Heart left ventricle (tissue), 16 donors: ENCODE results near the gene CCSER1. TPM values are rescaled to one million over a fixed set of nuclear protein-coding genes. Genes with fewer than 3 reads are reported as not detected.

Experiments
- ATAC-seq, 4 donors: fragments of 200-7000 bp; cut with Tn5 transposase; one replicate each; pipeline ENCODE4 v1.9.1; 2020 to 2022; ENCODE audit warnings: moderate library complexity in 4 of 4, mild to moderate bottlenecking in 3 of 4, moderate number of reproducible peaks in 1 of 4
- DNase-seq, 5 donors: peaks; one replicate each; pipeline ENCODE4 v3.0.0-alpha.2; 2020
- H3K27ac ChIP-seq, 12 donors: fragments of 200-600 bp; sonication (generic) in 4 of 12; one replicate each; pipeline versions ENCODE4 v1.5.0 to v1.8.0; 2016 to 2022; ENCODE audit warnings: mild to moderate bottlenecking in 2 of 12
- H3K27me3 ChIP-seq, 9 donors: fragments of 200-600 bp; sonication (generic) in 2 of 9; one replicate each; pipeline versions ENCODE4 v1.5.1 to v1.8.0; 2016 to 2022; ENCODE audit warnings: mild to moderate bottlenecking in 3 of 9
- H3K36me3 ChIP-seq, 9 donors: fragments of 200-600 bp; sonication (generic) in 2 of 9; one replicate each; pipeline versions ENCODE4 v1.5.0 to v1.8.0; 2018 to 2022; ENCODE audit warnings: mild to moderate bottlenecking in 2 of 9
- H3K4me1 ChIP-seq, 12 donors: fragments of 200-600 bp; sonication (generic) in 4 of 12; one replicate each; pipeline versions ENCODE4 v1.5.0 to v1.8.0; 2016 to 2022; ENCODE audit warnings: mild to moderate bottlenecking in 3 of 12
- H3K4me3 ChIP-seq, 12 donors: fragments of 200-600 bp; sonication (generic) in 4 of 12; one replicate each; pipeline versions ENCODE4 v1.5.0 to v1.8.0; 2017 to 2022; ENCODE audit warnings: mild to moderate bottlenecking in 9 of 12, moderate library complexity in 4 of 12
- H3K9me3 ChIP-seq, 12 donors: fragments of 200-600 bp; sonication (generic) in 4 of 12; one replicate each; pipeline versions ENCODE4 v1.5.0 to v1.8.0; 2016 to 2022; ENCODE audit warnings: mild to moderate bottlenecking in 1 of 12
- CTCF ChIP-seq, 12 donors: fragments of 200-600 bp; sonication (generic) in 4 of 12; IDR thresholded peaks; one replicate each; pipeline versions ENCODE4 v1.5.0 to v1.8.0; 2018 to 2022; ENCODE audit warnings: antibody characterized with exemption in 12 of 12, mild to moderate bottlenecking in 5 of 12
- POLR2A ChIP-seq, 2 donors: fragments of 450-650 bp; IDR thresholded peaks; one replicate each; pipeline ENCODE4 v1.6.1; 2017; ENCODE audit warnings: antibody characterized with exemption in 2 of 2, mild to moderate bottlenecking in 2 of 2, moderate library complexity in 2 of 2
- WGBS, 4 donors: extraction: QIAGEN DNeasy Blood & Tissue Kit in 2 of 4; methylation state at CpG; one replicate each; pipeline versions ENCODE4 v1.1.5 to v1.1.7; 2013 to 2018; 5-methylcytosine and 5-hydroxymethylcytosine counted together
- intact Hi-C, 10 donors: fragments of 100-400 bp; cut with DNase I; formaldehyde crosslinking; loops; one replicate each; pipeline versions ENCODE4 v1.11.1 to v1.14.2; 2022
- polyA plus RNA-seq, 2 donors: library from polyadenylated mRNA; stranded (reverse); fragments of 200-250 nt; gene quantifications; one replicate each; pipeline ENCODE4 v1.2.3, GENCODE V29; 2013
- total RNA-seq, 9 donors: library from RNA; depleted of rRNA in 2 of 9; stranded (reverse); fragments of >200 nt in 2 of 9; fragmentation: NEBNext Ultra II Directional in 3 of 9; extraction: Animal tissue kit (Norgen Biotek cat#: 25700) in 3 of 9; gene quantifications; one replicate each; pipeline versions ENCODE4 v1.1.0 to v1.2.4, GENCODE V29; 2016 to 2023
- donor health status: ischemic (EF 13 %, LVEDD 7.1; RV severe dilation, severe dysfunction).
- donor health status: healthy with polysubstance abuse.
- donor health status: DM: no; HTN: yes; CAD: no.
- donor health status: DM: no; HTN: no; CAD: no.
- donor health status: ischemic (EF 25% LVEDD 6.9; RV normal size, moderate dysfunction).
- donor health status: ischemic (EF 25% LVEDD 5.7; RV mildly dilated, moderate dysfunction).
- donor health status: healthy.
- donor health status: DM: yes; HTN: yes; CAD: no.
- donor health status: ischemic (EF 35%, LVEDD 5.7; RV mildly dilated, moderate dysfunction).
- donor health status: nonischemic (EF 11% LVEDD 7.7; RV severe dilation, severe dysfunction).
- donor health status: DM: yes; HTN: yes; CAD: no.
- donor health status: PGD.
- donor health status: ischemic (EF 29% LVEDD 5.4; RV normal size, mild dysfunction).
- donor health status: nonischemic (EF 23%, LVEDD 6.1; RV moderate dilation, normal function).

Gene CCSER1
- total and polyA plus RNA-seq, 11 donors, result 2.5 to 15.8 (median 12.2) TPM

- Histone ChIP-seq H3K9me3 (peaks cover 0 to 3% (median 0%) of the 10 kb centered on the region in 12 donors), H3K27me3 (no peaks in the 10 kb centered on the region), H3K36me3 (no peaks in the 10 kb centered on the region), H3K27ac (no peak overlapping the region), H3K4me3 (no peak overlapping the region), H3K4me1 (no peaks in the 10 kb centered on the region)
- ATAC-seq, result no peak
- TF ChIP-seq CTCF (IDR thresholded peaks at IDR 0.05), result no peak
- no peak for TF ChIP-seq POLR2A (IDR thresholded peaks at IDR 0.05)
- whole genome bisulfite sequencing, 4 donors, result 94 to 98% (median 96%) methylated on average over 1 of the region's 1 CpG
- intact Hi-C loops, result no loop called here
- DNase-seq, result no peak
These were observed 833.6 kb downstream of the CCSER1 start for GRCh38 chr4:90960840-90961239.

- TF ChIP-seq CTCF (IDR thresholded peaks at IDR 0.05), result no peak
- TF ChIP-seq POLR2A (IDR thresholded peaks at IDR 0.05), result no peak
- Histone ChIP-seq H3K27ac (no peak overlapping the region), H3K27me3 (no peaks in the 10 kb centered on the region), H3K4me3 (no peak overlapping the region), H3K36me3 (no peaks in the 10 kb centered on the region), H3K9me3 (peaks cover 0 to 10% (median 0%) of the 10 kb centered on the region in 12 donors), H3K4me1 (no peaks in the 10 kb centered on the region)
- intact Hi-C loops, result no loop called here
- ATAC-seq (no peak), DNase-seq (no peak)
- WGBS, 4 donors, result 66 to 76% (median 68%) methylated on average over 2 of the region's 2 CpGs
These were observed 842.8 kb downstream of the CCSER1 start for GRCh38 chr4:90970021-90970420.

GRCh38 chr4:90977726-90978125 lies 850.5 kb downstream of the CCSER1 start:
- Histone ChIP-seq H3K27ac (no peak overlapping the region), H3K4me1 (no peaks in the 10 kb centered on the region), H3K9me3 (no peaks in the 10 kb centered on the region), H3K27me3 (no peaks in the 10 kb centered on the region), H3K36me3 (no peaks in the 10 kb centered on the region), H3K4me3 (no peak overlapping the region)
- no peak for TF ChIP-seq POLR2A (IDR thresholded peaks at IDR 0.05)
- no peak for TF ChIP-seq CTCF (IDR thresholded peaks at IDR 0.05)
- WGBS, 4 donors, result 74 to 79% (median 76%) methylated on average over 3 of the region's 3 CpGs
- no peak for ATAC-seq
- no peak for DNase-seq
- intact Hi-C loops, result no loop called here

- H3K4me1 ChIP-seq, result no peaks in the 10 kb centered on the region
- 86 to 94% (median 89%) methylated on average over 6 of the region's 6 CpGs for WGBS, 4 donors
- no peaks in the 10 kb centered on the region for H3K9me3 ChIP-seq
- ATAC-seq (no peak), DNase-seq (no peak)
- H3K4me3 ChIP-seq, result no peak overlapping the region
- H3K27ac ChIP-seq, result no peak overlapping the region
- H3K27me3 ChIP-seq, result no peaks in the 10 kb centered on the region
- no peaks in the 10 kb centered on the region for H3K36me3 ChIP-seq
- TF ChIP-seq CTCF (IDR thresholded peaks at IDR 0.05), result no peak
- TF ChIP-seq POLR2A (IDR thresholded peaks at IDR 0.05), result no peak
- intact Hi-C loops, result no loop called here
These were observed 852.4 kb downstream of the CCSER1 start for GRCh38 chr4:90979556-90979955.
